ENCODE measurements around the gene SH3TC2.

SH3TC2 gene

GRCh38 chr5:148995791-148996190, 67.1 kb downstream of the SH3TC2 start:
- no peak for DNase-seq

GRCh38 chr5:148993283-148993936, 69.5 kb downstream of the SH3TC2 start:
- no peak for DNase-seq

GRCh38 chr5:148992265-148992664, 70.6 kb downstream of the SH3TC2 start:
- no peak for DNase-seq

GRCh38 chr5:148991566-148991965, 71.3 kb downstream of the SH3TC2 start:
- DNase-seq = no peak

- no peak for DNase-seq
These were observed 72.0 kb downstream of the SH3TC2 start for GRCh38 chr5:148990817-148991216.

GRCh38 chr5:148989567-148989966, 73.3 kb downstream of the SH3TC2 start:
- DNase-seq = no peak

GRCh38 chr5:148988328-148988727, 74.5 kb downstream of the SH3TC2 start:
- DNase-seq = no peak

- no peak for DNase-seq
These were observed 76.2 kb downstream of the SH3TC2 start for GRCh38 chr5:148986636-148987035.

- DNase-seq = no peak
These were observed 78.5 kb downstream of the SH3TC2 start for GRCh38 chr5:148984345-148984744.

- no peak for DNase-seq
These were observed 81.5 kb downstream of the SH3TC2 start for GRCh38 chr5:148981353-148981752.

- DNase-seq = no peak
These were observed 82.1 kb downstream of the SH3TC2 start for GRCh38 chr5:148980731-148981130.

GRCh38 chr5:148979083-148979723, 83.7 kb downstream of the SH3TC2 start:
- no peak for DNase-seq

- no peak for DNase-seq
These were observed 84.3 kb downstream of the SH3TC2 start for GRCh38 chr5:148978370-148979082.

- no peak for DNase-seq
These were observed 86.1 kb downstream of the SH3TC2 start for GRCh38 chr5:148976569-148977381.

GRCh38 chr5:148974642-148975327, 88.1 kb downstream of the SH3TC2 start:
- no peak for DNase-seq

GRCh38 chr5:148973455-148973854, 89.4 kb downstream of the SH3TC2 start:
- DNase-seq = no peak

GRCh38 chr5:148972974-148973374, 89.9 kb downstream of the SH3TC2 start:
- DNase-seq = no peak

GRCh38 chr5:148972396-148972795, 90.5 kb downstream of the SH3TC2 start:
- DNase-seq = no peak

- no peak for DNase-seq
These were observed 92.0 kb downstream of the SH3TC2 start for GRCh38 chr5:148970876-148971275.

- DNase-seq = no peak
These were observed 92.6 kb downstream of the SH3TC2 start for GRCh38 chr5:148970228-148970627.

GRCh38 chr5:148969291-148969690, 93.6 kb downstream of the SH3TC2 start:
- DNase-seq = no peak

GRCh38 chr5:148968311-148968710, 94.6 kb downstream of the SH3TC2 start:
- no peak for DNase-seq

- no peak for DNase-seq
These were observed 95.1 kb downstream of the SH3TC2 start for GRCh38 chr5:148967783-148968182.
